ENCODE results near the gene TPCN1.

DNA sequence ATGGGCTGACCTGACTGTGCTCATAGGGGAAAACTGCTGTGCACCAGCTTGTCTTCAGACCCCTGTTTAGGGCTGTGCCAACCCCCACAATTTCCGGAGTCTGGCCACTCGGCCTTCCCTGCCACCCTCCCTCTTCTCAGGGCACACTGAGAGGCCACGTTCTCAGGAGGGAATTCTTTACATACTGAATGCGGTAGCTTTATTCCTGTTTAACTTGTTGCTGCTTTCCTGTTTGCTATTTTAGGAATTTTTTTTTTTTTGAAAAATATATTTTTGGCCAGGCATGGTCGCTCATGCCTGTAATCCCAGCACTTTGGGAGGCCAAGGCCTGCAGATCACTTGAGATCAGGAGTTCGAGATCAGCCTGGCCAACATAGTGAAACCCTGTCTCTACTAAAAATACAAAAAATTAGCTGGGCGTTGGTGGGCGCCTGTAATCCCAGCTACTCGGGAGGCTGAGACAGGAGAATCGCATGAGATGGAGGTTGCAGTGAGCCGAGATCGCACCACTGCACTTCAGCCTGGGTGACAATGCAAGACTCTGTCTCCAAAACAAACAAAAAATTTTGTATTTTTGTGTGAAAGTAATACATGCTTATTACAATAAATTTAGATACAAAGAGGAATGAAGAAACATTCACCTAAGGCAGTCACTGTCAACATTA lies 39.5 kb downstream of the TPCN1 start:
- TF ChIP-seq ZFX (IDR thresholded peaks at IDR 0.05; ENCODE audit: borderline replicate concordance): no peak
- TF ChIP-seq, protein P1, sequence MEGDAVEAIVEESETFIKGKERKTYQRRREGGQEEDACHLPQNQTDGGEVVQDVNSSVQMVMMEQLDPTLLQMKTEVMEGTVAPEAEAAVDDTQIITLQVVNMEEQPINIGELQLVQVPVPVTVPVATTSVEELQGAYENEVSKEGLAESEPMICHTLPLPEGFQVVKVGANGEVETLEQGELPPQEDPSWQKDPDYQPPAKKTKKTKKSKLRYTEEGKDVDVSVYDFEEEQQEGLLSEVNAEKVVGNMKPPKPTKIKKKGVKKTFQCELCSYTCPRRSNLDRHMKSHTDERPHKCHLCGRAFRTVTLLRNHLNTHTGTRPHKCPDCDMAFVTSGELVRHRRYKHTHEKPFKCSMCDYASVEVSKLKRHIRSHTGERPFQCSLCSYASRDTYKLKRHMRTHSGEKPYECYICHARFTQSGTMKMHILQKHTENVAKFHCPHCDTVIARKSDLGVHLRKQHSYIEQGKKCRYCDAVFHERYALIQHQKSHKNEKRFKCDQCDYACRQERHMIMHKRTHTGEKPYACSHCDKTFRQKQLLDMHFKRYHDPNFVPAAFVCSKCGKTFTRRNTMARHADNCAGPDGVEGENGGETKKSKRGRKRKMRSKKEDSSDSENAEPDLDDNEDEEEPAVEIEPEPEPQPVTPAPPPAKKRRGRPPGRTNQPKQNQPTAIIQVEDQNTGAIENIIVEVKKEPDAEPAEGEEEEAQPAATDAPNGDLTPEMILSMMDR (IDR thresholded peaks at IDR 0.05): no peak

Measured in 22Rv1 (cell line).